Liver (tissue), 9 donors: ENCODE data around the gene DNM2. TPM values are rescaled to one million over a fixed set of nuclear protein-coding genes. Genes with fewer than 3 reads are reported as not detected.

Experiments
- DNase-seq: peaks from one replicate; pipeline ENCODE4 v3.0.0-alpha.2; 2017; ENCODE audit warnings: low spot score
- H3K27ac ChIP-seq, 2 donors: one replicate each; pipeline ENCODE4 v1.7.0; 2013; ENCODE audit warnings: inconsistent platforms in 2 of 2, low read length in 2 of 2, control low read depth in 1 of 2, low read depth in 1 of 2, mild to moderate bottlenecking in 1 of 2
- H3K27me3 ChIP-seq, 4 donors: one replicate each; pipeline versions ENCODE4 v1.6.1 to v1.7.0; 2013; ENCODE audit warnings: low read length in 3 of 4, inconsistent platforms in 1 of 4, mild to moderate bottlenecking in 1 of 4, moderate library complexity in 1 of 4; ENCODE audit not compliant: control insufficient read depth in 4 of 4, insufficient read depth in 4 of 4
- H3K36me3 ChIP-seq, 4 donors: one replicate each; pipeline versions ENCODE4 v1.6.1 to v1.7.0; 2013; ENCODE audit warnings: low read length in 3 of 4, mild to moderate bottlenecking in 3 of 4, low read depth in 1 of 4, moderate library complexity in 1 of 4; ENCODE audit not compliant: control insufficient read depth in 4 of 4, insufficient read depth in 3 of 4
- H3K4me1 ChIP-seq, 4 donors: one replicate each; pipeline versions ENCODE4 v1.6.1 to v1.7.0; 2013; ENCODE audit warnings: low read length in 3 of 4, mild to moderate bottlenecking in 3 of 4, moderate library complexity in 1 of 4; ENCODE audit not compliant: control insufficient read depth in 4 of 4, insufficient read depth in 4 of 4
- H3K4me3 ChIP-seq, 3 donors: one replicate each; pipeline versions ENCODE4 v1.6.1 to v1.7.0; 2013; ENCODE audit warnings: low read length in 3 of 3, control low read depth in 1 of 3, low read depth in 1 of 3, mild to moderate bottlenecking in 1 of 3
- H3K9ac ChIP-seq, 2 donors: one replicate each; pipeline ENCODE4 v1.7.0; 2013; ENCODE audit warnings: low read length in 2 of 2, mild to moderate bottlenecking in 2 of 2, moderate library complexity in 2 of 2, control low read depth in 1 of 2, low read depth in 1 of 2
- H3K9me3 ChIP-seq, 4 donors: one replicate each; pipeline versions ENCODE4 v1.6.1 to v1.7.0; 2013; ENCODE audit warnings: low read length in 3 of 4; ENCODE audit not compliant: control insufficient read depth in 4 of 4
- ATF3 ChIP-seq: IDR thresholded peaks from 2 replicates; pipeline ENCODE4 v1.6.1; 2016; ENCODE audit warnings: antibody characterized with exemption
- CTCF ChIP-seq: fragments of 150-350 bp; IDR thresholded peaks from 2 replicates; pipeline ENCODE4 v1.5.1; 2017; ENCODE audit warnings: improper control_type of control experiment, low read depth, low read length; ENCODE audit not compliant: missing input control
- EGR1 ChIP-seq, 2 donors: IDR thresholded peaks; 2 replicates each; pipeline ENCODE4 v1.6.1; 2016 to 2018; ENCODE audit warnings: antibody characterized with exemption in 2 of 2, low read depth in 2 of 2
- FOXA1 ChIP-seq: IDR thresholded peaks from 2 replicates; pipeline ENCODE4 v1.6.1; 2016; ENCODE audit warnings: antibody characterized with exemption
- GABPA ChIP-seq, 2 donors: IDR thresholded peaks in 1 of 2; conservative IDR thresholded peaks in 1 of 2; 2 replicates each; pipeline ENCODE4 v1.6.1; 2016; ENCODE audit warnings: antibody characterized with exemption in 2 of 2, mild to moderate bottlenecking in 1 of 2, moderate library complexity in 1 of 2
- HNF4A ChIP-seq, 2 donors: conservative IDR thresholded peaks; 2 replicates each; pipeline ENCODE4 v1.6.1; 2016; ENCODE audit warnings: antibody characterized with exemption in 2 of 2, mild to moderate bottlenecking in 2 of 2
- MAX ChIP-seq: IDR thresholded peaks from 2 replicates; pipeline ENCODE4 v1.6.1; 2016; ENCODE audit warnings: antibody characterized with exemption
- NR2F2 ChIP-seq: IDR thresholded peaks from 2 replicates; pipeline ENCODE4 v1.6.1; 2016; ENCODE audit warnings: antibody characterized with exemption
- RAD21 ChIP-seq, 2 donors: IDR thresholded peaks; 2 replicates each; pipeline ENCODE4 v1.6.1; 2016; ENCODE audit warnings: antibody characterized with exemption in 2 of 2, mild to moderate bottlenecking in 2 of 2
- REST ChIP-seq: IDR thresholded peaks from 2 replicates; pipeline ENCODE4 v1.6.1; 2016; ENCODE audit warnings: antibody characterized with exemption, mild to moderate bottlenecking
- RXRA ChIP-seq, 2 donors: IDR thresholded peaks; 2 replicates each; pipeline ENCODE4 v1.6.1; 2017 to 2018; ENCODE audit warnings: antibody characterized with exemption in 2 of 2, mild to moderate bottlenecking in 1 of 2
- SP1 ChIP-seq: IDR thresholded peaks from 2 replicates; pipeline ENCODE4 v1.6.1; 2018; ENCODE audit warnings: antibody characterized with exemption, mild to moderate bottlenecking
- TAF1 ChIP-seq: conservative IDR thresholded peaks from 2 replicates; pipeline ENCODE4 v1.6.1; 2016; ENCODE audit warnings: antibody characterized with exemption, mild to moderate bottlenecking
- YY1 ChIP-seq: IDR thresholded peaks from 2 replicates; pipeline ENCODE4 v1.6.1; 2016; ENCODE audit warnings: antibody characterized with exemption, mild to moderate bottlenecking
- ZBTB33 ChIP-seq: IDR thresholded peaks from 2 replicates; pipeline ENCODE4 v1.6.1; 2016; ENCODE audit warnings: antibody characterized with exemption
- WGBS: extraction: QIAGEN DNeasy Blood & Tissue Kit; methylation state at CpG from one replicate; pipeline ENCODE4 v1.1.7; 2013; 5-methylcytosine and 5-hydroxymethylcytosine counted together
- polyA plus RNA-seq, 2 donors: library from polyadenylated mRNA; stranded (reverse) in 1 of 2; unstranded in 1 of 2; fragments of 200-250 nt in 1 of 2; fragments of >200 nt in 1 of 2; fragmentation: Nextera tagmentation in 1 of 2; extraction: Ambion mirVana in 1 of 2; gene quantifications; one replicate each; pipeline versions ENCODE4 v1.2.1 to v1.2.3, GENCODE V29; 2013 to 2015
- total RNA-seq, 2 donors: library from RNA; depleted of rRNA; stranded (reverse); fragments of >200 nt; gene quantifications; one replicate each; pipeline ENCODE4 v1.2.3, GENCODE V29; 2014
- donor health status: healthy.
- donor health status: healthy.
- donor health status: healthy.
- donor health status: healthy.
- donor health status: healthy.

DNM2 gene
- total and polyA plus RNA-seq, 4 donors: 23.1 to 95.1 (median 59.1) TPM

GRCh38 chr19:10829967-10830366, 112.1 kb downstream of the DNM2 start:
- peaks cover 0 to 4% (median 4%) of the 10 kb centered on the region in 4 donors for H3K4me1 ChIP-seq
- H3K9ac ChIP-seq: no peak overlapping the region
- WGBS: 94% methylated on average over 16 of the region's 16 CpGs
- H3K27ac ChIP-seq: no peak overlapping the region
- no peak overlapping the region for H3K4me3 ChIP-seq
- H3K9me3 ChIP-seq: no peaks in the 10 kb centered on the region
- H3K36me3 ChIP-seq: peaks cover 10 to 52% (median 26%) of the 10 kb centered on the region in 4 donors
- no peak for DNase-seq
- no peaks in the 10 kb centered on the region for H3K27me3 ChIP-seq
- TF ChIP-seq YY1 (no peak), EGR1 (IDR thresholded peaks at IDR 0.05; ENCODE audit: low read depth in 2 of 2) (no peak), NR2F2 (no peak), RXRA (IDR thresholded peaks at IDR 0.05) (no peak), GABPA (IDR thresholded peaks at IDR 0.05 in 1 of 2, conservative IDR thresholded peaks at IDR 0.05 in 1 of 2) (no peak), ZBTB33 (no peak), HNF4A (conservative IDR thresholded peaks at IDR 0.05) (no peak), FOXA1 (no peak), REST (no peak)

GRCh38 chr19:10830370-10830769, 112.5 kb downstream of the DNM2 start:
- Histone ChIP-seq H3K27ac (no peak overlapping the region), H3K4me1 (peaks cover 0 to 8% (median 7%) of the 10 kb centered on the region in 4 donors), H3K36me3 (peaks cover 10 to 50% (median 24%) of the 10 kb centered on the region in 4 donors), H3K4me3 (no peak overlapping the region), H3K9me3 (no peaks in the 10 kb centered on the region), H3K27me3 (no peaks in the 10 kb centered on the region), H3K9ac (no peak overlapping the region)
- TF ChIP-seq FOXA1 (no peak), GABPA (IDR thresholded peaks at IDR 0.05 in 1 of 2, conservative IDR thresholded peaks at IDR 0.05 in 1 of 2) (no peak), YY1 (no peak), RAD21 (IDR thresholded peaks at IDR 0.05) (no peak)
- WGBS: 92% methylated on average over 7 of the region's 7 CpGs
- DNase-seq: no peak

- Histone ChIP-seq H3K27me3 (no peaks in the 10 kb centered on the region), H3K4me3 (no peak overlapping the region), H3K4me1 (peaks cover 0 to 9% (median 7%) of the 10 kb centered on the region in 4 donors), H3K9me3 (no peaks in the 10 kb centered on the region), H3K36me3 (peaks cover 5 to 44% (median 19%) of the 10 kb centered on the region in 4 donors), H3K9ac (no peak overlapping the region), H3K27ac (no peak overlapping the region)
- no peak for DNase-seq
- WGBS: 92% methylated on average over 33 of the region's 33 CpGs
- no peak for TF ChIP-seq EGR1 (IDR thresholded peaks at IDR 0.05; ENCODE audit: low read depth in 2 of 2)
- no peak for TF ChIP-seq CTCF
- no peak for TF ChIP-seq ZBTB33
- no peak for TF ChIP-seq TAF1
- no peak for TF ChIP-seq NR2F2
- TF ChIP-seq SP1: no peak
- no peak for TF ChIP-seq FOXA1
- no peak for TF ChIP-seq MAX
- no peak for TF ChIP-seq RAD21 (IDR thresholded peaks at IDR 0.05)
- no peak for TF ChIP-seq ATF3
- TF ChIP-seq RXRA (IDR thresholded peaks at IDR 0.05): no peak
These were observed 113.3 kb downstream of the DNM2 start for GRCh38 chr19:10830931-10831779.
